Epithelial cell of esophagus (primary cell): Measurements from ENCODE around the gene ARHGAP30.

ENCODE experiments used
- DNase-seq: peaks from one replicate; pipeline ENCODE4 v3.0.0; 2010; ENCODE audit warnings: low read depth
- H3K4me3 ChIP-seq: 2 replicates; pipeline ENCODE4 v1.5.1; 2011; ENCODE audit warnings: mild to moderate bottlenecking, low read length, control low read depth
- TF ChIP-seq, protein P1 (sequence below): IDR thresholded peaks from 2 replicates; pipeline ENCODE4 v1.5.1; 2011; ENCODE audit warnings: low read depth, mild to moderate bottlenecking, low read length, control low read depth, inconsistent platforms; ENCODE audit not compliant: insufficient read depth; ENCODE audit errors: missing control alignments

The ARHGAP30 gene

DNA sequence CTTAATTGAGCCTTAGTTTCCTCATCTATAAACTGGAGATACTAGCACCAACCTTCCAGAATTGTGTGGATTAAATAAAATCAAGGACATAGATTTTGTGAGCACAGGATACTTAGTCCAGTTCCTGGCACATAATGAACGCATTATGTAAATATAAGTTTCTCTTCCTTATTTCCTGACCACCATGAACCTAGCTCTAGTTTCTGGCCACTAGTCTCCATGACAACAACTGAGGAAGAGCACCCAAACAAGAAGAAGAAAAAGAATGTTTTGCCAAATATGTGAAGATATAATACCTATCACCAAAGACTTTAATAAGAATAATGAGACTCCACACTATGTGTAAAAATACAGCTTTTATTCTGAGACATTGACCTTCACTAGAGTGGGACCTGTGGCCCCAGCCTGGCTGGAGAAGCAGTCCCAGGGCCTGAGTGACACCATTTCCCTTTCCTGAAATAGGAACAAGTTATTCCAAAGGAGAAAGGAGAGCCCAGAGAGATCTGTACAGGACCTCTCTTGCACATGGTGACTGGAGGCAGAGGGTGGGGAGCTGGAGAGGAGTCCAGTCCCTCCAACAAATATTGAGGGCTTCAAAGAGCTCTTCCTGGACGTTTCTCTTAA lies 23.0 kb downstream of the ARHGAP30 start:
- peak overlapping the region; percentile 96 for H3K4me3 ChIP-seq
- TF ChIP-seq, protein P1, sequence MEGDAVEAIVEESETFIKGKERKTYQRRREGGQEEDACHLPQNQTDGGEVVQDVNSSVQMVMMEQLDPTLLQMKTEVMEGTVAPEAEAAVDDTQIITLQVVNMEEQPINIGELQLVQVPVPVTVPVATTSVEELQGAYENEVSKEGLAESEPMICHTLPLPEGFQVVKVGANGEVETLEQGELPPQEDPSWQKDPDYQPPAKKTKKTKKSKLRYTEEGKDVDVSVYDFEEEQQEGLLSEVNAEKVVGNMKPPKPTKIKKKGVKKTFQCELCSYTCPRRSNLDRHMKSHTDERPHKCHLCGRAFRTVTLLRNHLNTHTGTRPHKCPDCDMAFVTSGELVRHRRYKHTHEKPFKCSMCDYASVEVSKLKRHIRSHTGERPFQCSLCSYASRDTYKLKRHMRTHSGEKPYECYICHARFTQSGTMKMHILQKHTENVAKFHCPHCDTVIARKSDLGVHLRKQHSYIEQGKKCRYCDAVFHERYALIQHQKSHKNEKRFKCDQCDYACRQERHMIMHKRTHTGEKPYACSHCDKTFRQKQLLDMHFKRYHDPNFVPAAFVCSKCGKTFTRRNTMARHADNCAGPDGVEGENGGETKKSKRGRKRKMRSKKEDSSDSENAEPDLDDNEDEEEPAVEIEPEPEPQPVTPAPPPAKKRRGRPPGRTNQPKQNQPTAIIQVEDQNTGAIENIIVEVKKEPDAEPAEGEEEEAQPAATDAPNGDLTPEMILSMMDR, result no peak
- no peak for DNase-seq

DNA sequence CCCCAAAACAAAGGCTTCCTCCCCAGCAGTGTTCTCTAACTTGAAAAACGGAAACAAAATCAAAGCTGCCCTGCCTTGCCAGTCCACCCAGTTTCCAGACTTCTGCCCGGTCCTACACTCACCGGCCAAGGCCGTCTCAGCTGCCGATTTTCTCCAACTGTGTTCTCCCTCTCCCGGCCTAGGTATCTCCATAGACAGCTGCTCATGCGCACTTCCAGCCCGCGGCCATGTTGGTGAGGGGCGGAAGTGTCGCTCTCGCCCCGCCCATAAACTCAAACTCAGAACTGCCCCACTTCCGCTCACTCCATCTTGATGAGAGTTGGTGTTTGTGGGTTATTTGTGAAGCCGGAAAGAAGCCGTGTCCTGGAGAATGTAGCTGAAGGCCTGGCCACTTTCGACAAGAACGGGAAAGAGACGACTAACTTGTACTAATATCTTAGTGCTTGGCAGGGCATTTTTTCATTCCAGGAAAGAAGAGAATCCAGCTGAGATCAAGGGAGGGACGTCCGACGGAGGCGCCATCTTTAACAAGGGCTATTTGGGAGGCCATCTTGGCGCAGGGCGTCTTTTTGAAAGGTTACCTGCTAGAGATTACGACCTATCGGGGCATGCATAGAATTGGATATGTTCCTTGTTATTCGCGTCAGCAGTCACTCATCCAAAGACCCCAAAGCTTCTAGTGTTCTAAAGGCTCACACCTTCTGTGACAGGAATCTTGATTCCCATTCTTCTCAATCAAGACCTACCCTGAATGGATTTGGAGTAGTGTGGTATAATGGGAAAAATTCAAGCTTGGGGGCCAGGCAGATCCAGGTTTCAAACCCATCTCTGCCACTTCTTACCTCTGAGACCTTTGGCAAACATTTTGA lies 23.7 kb downstream of the ARHGAP30 start, which contains the start of gene USF1:
TSS of gene USF1 (minus strand) at position 242 of the 869 bp plus-strand sequence. CDS start 2,702 bp downstream, outside the sequence.
- peak; percentile 97 for DNase-seq
- TF ChIP-seq, protein P1, result no peak
- peak within 1 kb of the TSS; percentile 96 for H3K4me3 ChIP-seq

DNA sequence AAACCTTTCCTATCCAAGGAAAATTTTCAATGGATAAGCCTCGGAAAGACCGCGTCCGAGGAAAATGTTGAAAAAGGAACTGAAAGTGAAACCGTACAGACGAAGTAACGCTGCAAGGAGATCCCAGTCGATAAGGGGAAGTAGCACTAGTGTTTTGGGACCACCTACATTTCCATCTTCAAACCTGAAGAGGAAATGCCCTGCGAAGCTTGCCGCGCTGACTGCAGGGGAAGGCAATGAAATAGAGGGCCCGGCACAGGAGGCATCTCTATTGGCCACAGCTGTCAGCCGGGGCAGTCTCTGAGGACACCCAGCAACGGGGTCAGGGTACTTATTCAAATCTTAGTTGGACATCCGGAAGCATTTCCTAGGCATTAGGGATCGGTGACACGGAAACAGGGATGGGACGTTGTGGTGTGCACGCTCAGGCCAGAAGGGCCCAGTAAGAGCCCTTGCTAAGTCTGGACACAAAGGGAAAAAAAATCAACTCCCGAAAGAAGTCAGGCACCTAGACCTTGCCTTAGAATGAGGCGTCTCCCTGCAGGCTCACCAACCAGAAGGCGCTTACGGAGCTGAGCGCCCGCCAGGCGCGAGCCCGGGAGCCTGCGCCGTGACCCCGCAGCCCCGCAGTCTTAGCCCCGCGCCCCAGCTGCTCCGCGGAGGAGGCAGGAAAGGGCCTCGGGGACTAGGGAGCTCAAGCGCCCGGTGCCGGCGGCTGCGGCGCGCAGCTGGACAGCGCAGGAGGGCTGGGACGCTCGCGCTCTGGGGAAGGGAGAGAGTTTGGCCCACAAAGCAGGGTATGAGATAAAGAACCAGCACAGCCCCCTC lies 24.6 kb downstream of the ARHGAP30 start:
- peak; percentile 53 for DNase-seq
- H3K4me3 ChIP-seq, result peak overlapping the region; percentile 96
- TF ChIP-seq, protein P1, result no peak

DNA sequence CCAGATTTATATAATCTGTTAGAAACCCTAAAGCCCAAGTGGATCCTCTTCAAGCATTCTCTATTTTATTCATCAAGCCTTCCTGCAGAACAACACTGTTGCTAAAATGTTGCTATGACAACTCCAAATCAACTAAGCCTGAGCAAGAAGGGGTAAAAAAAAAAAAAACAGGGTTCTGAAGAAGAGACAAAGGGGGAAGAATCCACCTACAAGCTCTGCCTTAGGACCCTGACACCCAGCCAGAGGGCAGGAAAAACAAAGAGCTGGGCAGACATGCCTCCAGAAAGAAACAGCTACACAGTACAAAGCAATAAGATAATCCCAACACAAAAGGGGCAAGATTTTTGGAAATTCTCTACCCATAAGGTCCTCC lies 25.2 kb downstream of the ARHGAP30 start:
- DNase-seq, result no peak
- peak overlapping the region; percentile 96 for H3K4me3 ChIP-seq
- TF ChIP-seq, protein P1, result no peak

DNA sequence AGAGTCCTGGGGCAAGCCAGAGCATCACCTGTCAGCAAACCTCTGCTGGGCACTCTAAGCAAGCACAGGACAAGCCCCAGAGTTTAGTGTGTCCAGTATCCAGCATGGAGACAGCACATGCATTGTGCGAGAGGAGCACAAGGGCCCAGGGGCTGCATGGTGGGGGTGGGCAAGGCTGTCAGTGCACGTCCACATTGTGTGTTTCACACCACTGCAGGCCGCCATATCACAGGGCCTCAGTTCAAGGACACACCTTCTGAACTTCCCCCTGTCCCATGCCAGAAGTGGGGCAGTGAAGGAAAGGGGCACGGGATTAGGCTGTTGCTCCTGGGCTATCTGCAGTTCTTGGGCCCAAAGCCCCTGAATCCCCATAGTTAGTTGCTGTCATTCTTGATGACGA lies 30.1 kb downstream of the ARHGAP30 start:
- TF ChIP-seq, protein P1, result no peak
- H3K4me3 ChIP-seq, result no peak overlapping the region
- no peak for DNase-seq

DNA sequence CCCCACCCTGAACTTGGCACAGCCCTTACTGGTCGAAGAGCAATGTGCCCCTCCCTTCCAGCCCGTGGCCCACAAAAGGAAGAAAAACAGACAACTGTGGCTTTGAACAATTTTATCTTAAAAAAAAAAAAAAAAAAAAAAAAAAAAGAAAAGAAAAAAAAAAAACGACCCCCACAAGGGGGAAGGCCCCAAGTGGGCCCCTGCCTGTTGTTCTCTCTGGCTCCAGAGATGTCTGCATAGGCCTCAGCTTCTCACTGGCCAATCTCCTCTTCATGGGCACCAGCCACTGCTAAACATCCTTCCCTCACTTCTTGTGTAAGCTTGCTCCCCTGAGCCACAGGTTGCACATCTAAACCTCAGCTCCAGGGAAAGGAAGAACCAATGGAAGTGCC lies 30.5 kb downstream of the ARHGAP30 start:
- DNase-seq, result no peak
- peak overlapping the region; percentile 82 for H3K4me3 ChIP-seq
- TF ChIP-seq, protein P1, result no peak
